PC-3 (cell line): ENCODE data around the gene ARNT2.

Source experiments
- CTCF ChIP-seq: fragments of 300-600 bp; sonication (generic); conservative IDR thresholded peaks from 2 replicates; pipeline ENCODE4 v1.5.1; 2017; ENCODE audit warnings: antibody characterized with exemption, low read depth, mild to moderate bottlenecking, low read length
- EZH2phosphoT487 ChIP-seq: fragments of 300-600 bp; sonication (generic); IDR thresholded peaks from 2 replicates; pipeline ENCODE4 v1.6.1; 2018; ENCODE audit warnings: mild to moderate bottlenecking, antibody characterized with exemption, low read length, borderline replicate concordance

DNA sequence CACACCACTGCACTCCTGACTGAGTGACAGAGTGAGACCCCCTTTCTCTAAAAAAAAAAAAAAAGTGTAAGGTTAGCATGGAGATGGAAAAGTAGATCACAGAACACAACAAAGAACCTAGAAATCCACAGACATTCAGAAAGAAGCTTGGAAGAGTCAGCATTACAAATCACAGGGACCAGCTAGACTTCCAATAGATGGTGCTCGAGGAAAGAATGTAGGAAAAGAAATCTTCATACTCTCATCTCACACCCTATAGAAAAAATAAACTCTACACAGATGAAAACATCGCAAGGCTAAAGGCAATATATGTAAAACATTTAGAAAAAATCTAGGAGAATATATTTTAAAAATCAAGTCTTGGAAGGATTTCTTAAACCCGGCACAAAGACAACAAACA, 196.4 kb downstream of the ARNT2 start:
- no peak for TF ChIP-seq CTCF
- TF ChIP-seq EZH2phosphoT487, result no peak
